Large intestine (tissue), 1 donor: Measurements from ENCODE around the gene STK38. TPM values are rescaled to one million over a fixed set of nuclear protein-coding genes. Genes with fewer than 3 reads are reported as not detected.

Experiments
- polyA plus RNA-seq: library from polyadenylated mRNA; unstranded; fragments of 120-200 nt; gene quantifications from one replicate; pipeline ENCODE4 v1.2.1, GENCODE V29; 2013

STK38 gene
- polyA plus RNA-seq, 1 donor: 43.3 TPM

Other genes starting within 250 kb of the STK38 start
- gene BNIP5, start 210.6 kb downstream of the STK38 start, polyA plus RNA-seq: 11.2 TPM
- 9.3 TPM for gene ETV7, start 159.8 kb downstream of the STK38 start, polyA plus RNA-seq
- 0.24 TPM for gene PXT1, start 104.6 kb downstream of the STK38 start, polyA plus RNA-seq
- gene KCTD20, start 104.5 kb downstream of the STK38 start, polyA plus RNA-seq: 32.1 TPM
- gene SRSF3, start 46.9 kb upstream of the STK38 start, polyA plus RNA-seq: 438 TPM
- gene CDKN1A, start 131.2 kb upstream of the STK38 start, polyA plus RNA-seq: 183 TPM
- 0.04 TPM for gene RAB44, start 150.3 kb upstream of the STK38 start, polyA plus RNA-seq